IMR-90 (cell line): ENCODE data around the gene CMTM8. TPM values are rescaled to one million over a fixed set of nuclear protein-coding genes. Genes with fewer than 3 reads are reported as not detected.

Experiments
- ATAC-seq: fragments of 200-7000 bp; cut with Tn5 transposase; 2 replicates; pipeline ENCODE4 v1.9.1; 2020; ENCODE audit warnings: low read depth, mild to moderate bottlenecking, moderate library complexity
- BruUV-seq: library from RNA; stranded (reverse); fragments of 400-500 nt; replicated peaks from 2 replicates; lab custom pipeline; 2021; lab: Mats Ljungman, UMichigan
- CTCF ChIA-PET: fragments of 300-600 bp; formaldehyde crosslinking; extraction: SDS; loops from one replicate; lab custom pipeline; 2021; ENCODE audit warnings: antibody characterized with exemption; lab: Yijun Ruan, JAX
- POLR2A ChIA-PET: fragments of 300-600 bp; sonication (Branson Sonifier 250); formaldehyde crosslinking; loops from one replicate; lab custom pipeline; 2022; ENCODE audit warnings: antibody characterized with exemption; ENCODE audit not compliant: unreplicated experiment; lab: Charles Lee
- DNase-seq: peaks from one replicate; pipeline ENCODE4 v3.0.0; 2013
- H2AFZ ChIP-seq: replicated peaks from 2 replicates; pipeline ENCODE3; 2013; ENCODE audit warnings: low read length, mild to moderate bottlenecking; ENCODE audit not compliant: poor library complexity
- H2AK5ac ChIP-seq: 2 replicates; pipeline ENCODE4 v1.6.1; 2013; ENCODE audit warnings: low read depth, low read length, inconsistent platforms
- H2AK9ac ChIP-seq: replicated peaks from 2 replicates; pipeline ENCODE3; 2013; ENCODE audit warnings: mild to moderate bottlenecking, low read depth, low read length, moderate library complexity; ENCODE audit not compliant: poor library complexity
- H2BK120ac ChIP-seq: 2 replicates; pipeline ENCODE4 v1.6.1; 2013; ENCODE audit warnings: low read depth, low read length, inconsistent platforms
- H2BK15ac ChIP-seq: 3 replicates; pipeline ENCODE4 v1.6.1; 2013; ENCODE audit warnings: low read depth, low read length, inconsistent platforms
- H2BK20ac ChIP-seq: 2 replicates; pipeline ENCODE4 v1.6.1; 2013; ENCODE audit warnings: low read depth, mild to moderate bottlenecking, inconsistent platforms, low read length, moderate library complexity
- H2BK5ac ChIP-seq: 2 replicates; pipeline ENCODE4 v1.6.1; 2013; ENCODE audit warnings: mild to moderate bottlenecking, low read depth, low read length, inconsistent platforms; ENCODE audit not compliant: poor library complexity, severe bottlenecking
- H3K14ac ChIP-seq: replicated peaks from 2 replicates; pipeline ENCODE4 v1.6.1; 2013; ENCODE audit warnings: low read depth, low read length, inconsistent platforms
- H3K18ac ChIP-seq: 2 replicates; pipeline ENCODE4 v1.6.1; 2013; ENCODE audit warnings: low read depth, low read length, control low read depth
- H3K23ac ChIP-seq: 2 replicates; pipeline ENCODE4 v1.6.1; 2013; ENCODE audit warnings: low read depth, low read length, inconsistent platforms
- H3K27ac ChIP-seq: 2 replicates; pipeline ENCODE4 v1.5.1; 2013; ENCODE audit warnings: mild to moderate bottlenecking, control low read depth, low read length; ENCODE audit not compliant: insufficient read depth
- H3K27me3 ChIP-seq: 2 replicates; pipeline ENCODE4 v1.6.1; 2013; ENCODE audit warnings: low read length; ENCODE audit not compliant: control insufficient read depth, insufficient read depth
- H3K36me3 ChIP-seq: 2 replicates; pipeline ENCODE4 v1.6.1; 2013; ENCODE audit warnings: low read length, mixed read lengths; ENCODE audit not compliant: control insufficient read depth, insufficient read depth
- H3K4ac ChIP-seq: 2 replicates; pipeline ENCODE4 v1.6.1; 2013; ENCODE audit warnings: low read depth, low read length, inconsistent platforms
- H3K4me1 ChIP-seq: 2 replicates; pipeline ENCODE4 v1.6.1; 2013; ENCODE audit warnings: low read length, mixed read lengths; ENCODE audit not compliant: control insufficient read depth, insufficient read depth
- H3K4me2 ChIP-seq: 2 replicates; pipeline ENCODE4 v1.6.1; 2013; ENCODE audit warnings: low read depth, mild to moderate bottlenecking, control low read depth, low read length, moderate library complexity
- H3K4me3 ChIP-seq: 2 replicates; pipeline ENCODE4 v1.5.1; 2013; ENCODE audit warnings: low read depth, mild to moderate bottlenecking, control low read depth, low read length, moderate library complexity; ENCODE audit not compliant: insufficient read depth
- H3K56ac ChIP-seq: 2 replicates; pipeline ENCODE4 v1.6.1; 2013; ENCODE audit warnings: low read length, inconsistent platforms; ENCODE audit not compliant: insufficient read depth; ENCODE audit errors: extremely low read depth
- H3K79me1 ChIP-seq, 2 experiments: 2 replicates each; pipeline ENCODE4 v1.6.1; 2013; ENCODE audit warnings: low read length in 2 of 2, inconsistent platforms in 1 of 2, low read depth in 1 of 2
- H3K9ac ChIP-seq: 2 replicates; pipeline ENCODE4 v1.6.1; 2013; ENCODE audit warnings: low read depth, low read length, control low read depth
- H3K9me1 ChIP-seq: 2 replicates; pipeline ENCODE4 v1.6.1; 2013; ENCODE audit warnings: low read length, inconsistent platforms; ENCODE audit not compliant: insufficient read depth
- H3K9me3 ChIP-seq: 2 replicates; pipeline ENCODE4 v1.6.1; 2013; ENCODE audit warnings: low read length; ENCODE audit not compliant: control insufficient read depth, insufficient read depth
- H4K20me1 ChIP-seq: 2 replicates; pipeline ENCODE4 v1.6.1; 2013; ENCODE audit warnings: low read length, inconsistent platforms; ENCODE audit not compliant: insufficient read depth
- H4K5ac ChIP-seq: 2 replicates; pipeline ENCODE4 v1.6.1; 2013; ENCODE audit warnings: mild to moderate bottlenecking, low read depth, low read length, control low read depth
- H4K8ac ChIP-seq, 2 experiments: 2 replicates each; pipeline ENCODE4 v1.6.1; 2013; ENCODE audit warnings: low read depth in 2 of 2, low read length in 2 of 2, control low read depth in 1 of 2, inconsistent platforms in 1 of 2
- H4K91ac ChIP-seq: 2 replicates; pipeline ENCODE4 v1.6.1; 2013; ENCODE audit warnings: low read depth, low read length, inconsistent platforms; ENCODE audit not compliant: insufficient read depth
- BHLHE40 ChIP-seq: fragments of 150-350 bp; IDR thresholded peaks from 2 replicates; pipeline ENCODE4 v1.6.1; 2016; ENCODE audit warnings: mild to moderate bottlenecking, low read depth, low read length
- CEBPB ChIP-seq: IDR thresholded peaks from 2 replicates; pipeline ENCODE4 v1.6.1; 2012; ENCODE audit warnings: low read depth, low read length, improper control_type of control experiment
- CHD1 ChIP-seq: IDR thresholded peaks from 2 replicates; pipeline ENCODE4 v1.6.1; 2012; ENCODE audit warnings: low read depth, low read length, improper control_type of control experiment
- CTCF ChIP-seq: conservative IDR thresholded peaks from 2 replicates; pipeline ENCODE4 v1.5.1; 2012; ENCODE audit warnings: mild to moderate bottlenecking, low read depth, low read length, improper control_type of control experiment
- ELK1 ChIP-seq: fragments of 150-350 bp; IDR thresholded peaks from 2 replicates; pipeline ENCODE4 v1.6.1; 2016; ENCODE audit warnings: low read depth, mild to moderate bottlenecking, low read length, moderate library complexity, borderline replicate concordance
- FOS ChIP-seq: fragments of 150-350 bp; IDR thresholded peaks from 2 replicates; pipeline ENCODE4 v1.6.1; 2016; ENCODE audit warnings: low read depth, low read length
- MAFK ChIP-seq: IDR thresholded peaks from 2 replicates; pipeline ENCODE4 v1.6.1; 2012; ENCODE audit warnings: low read depth, low read length, improper control_type of control experiment
- MAZ ChIP-seq: IDR thresholded peaks from 2 replicates; pipeline ENCODE4 v1.6.1; 2012; ENCODE audit warnings: low read depth, mild to moderate bottlenecking, low read length, improper control_type of control experiment, moderate library complexity, borderline replicate concordance
- MXI1 ChIP-seq: IDR thresholded peaks from 2 replicates; pipeline ENCODE4 v1.6.1; 2012; ENCODE audit warnings: low read depth, mild to moderate bottlenecking, low read length, moderate library complexity, borderline replicate concordance
- NFE2L2 ChIP-seq: fragments of 150-350 bp; IDR thresholded peaks from 2 replicates; pipeline ENCODE4 v1.6.1; 2016; ENCODE audit warnings: low read depth, mild to moderate bottlenecking, low read length
- POLR2A ChIP-seq: IDR thresholded peaks from 2 replicates; pipeline ENCODE4 v1.6.1; 2012; ENCODE audit warnings: mild to moderate bottlenecking, low read depth, low read length
- RAD21 ChIP-seq: IDR thresholded peaks from 2 replicates; pipeline ENCODE4 v1.6.1; 2012; ENCODE audit warnings: low read length, improper control_type of control experiment
- RCOR1 ChIP-seq: IDR thresholded peaks from 2 replicates; pipeline ENCODE4 v1.6.1; 2012; ENCODE audit warnings: mild to moderate bottlenecking, low read length, improper control_type of control experiment; ENCODE audit not compliant: insufficient replicate concordance
- RFX5 ChIP-seq: IDR thresholded peaks from 2 replicates; pipeline ENCODE4 v1.8.0; 2012; ENCODE audit warnings: low read depth, mild to moderate bottlenecking, low read length, moderate library complexity
- SMC3 ChIP-seq: fragments of 150-350 bp; IDR thresholded peaks from 2 replicates; pipeline ENCODE4 v1.6.1; 2016; ENCODE audit warnings: low read depth, mild to moderate bottlenecking, antibody characterized with exemption, low read length, moderate library complexity
- USF2 ChIP-seq: fragments of 150-350 bp; IDR thresholded peaks from 2 replicates; pipeline ENCODE4 v1.6.1; 2017; ENCODE audit warnings: mild to moderate bottlenecking, antibody characterized with exemption, low read length, low read depth
- WGBS, 2 experiments: methylation state at CpG; one replicate each; pipeline versions ENCODE4 v1.1.5 to v1.1.7; 2013; ENCODE audit warnings: missing lambda C conversion rate in 2 of 2; ENCODE audit not compliant: insufficient read length in 1 of 2; ENCODE audit errors: extremely low coverage in 2 of 2; 5-methylcytosine and 5-hydroxymethylcytosine counted together
- dilution Hi-C: fragments of 300-500 bp; cut with HindIII; formaldehyde crosslinking; loops from one replicate; pipeline ENCODE4 v1.14.3; 2018; ENCODE audit warnings: low sequenced_read_pairs; ENCODE audit not compliant: unreplicated experiment
- in situ Hi-C: fragments of 300-500 bp; cut with MboI; formaldehyde crosslinking; loops from 3 replicates; pipeline ENCODE4 v1.14.3; 2019; ENCODE audit warnings: low sequenced_read_pairs, inconsistent platforms, mixed read lengths
- intact Hi-C: fragments of 100-400 bp; cut with micrococcal nuclease; formaldehyde crosslinking; loops from 2 replicates; pipeline ENCODE4 v1.10.0; 2022
- polyA plus RNA-seq, 3 experiments: library from polyadenylated mRNA; depleted of rRNA; stranded (reverse); fragments of >200 nt; gene quantifications; 2 replicates each; pipeline ENCODE4 v1.2.3, GENCODE V29; 2012; ENCODE audit warnings: low replicate concordance in 1 of 3
- total RNA-seq: library from RNA; depleted of rRNA; stranded (reverse); fragments of >200 nt; gene quantifications from 2 replicates; pipeline ENCODE4 v1.2.3, GENCODE V29; 2012

Gene CMTM8
- total and polyA plus RNA-seq, 2 of the 4 experiments (the other 2 are of a cell fraction), result 0.15 TPM; not detected in 1

GRCh38 chr3:32373276-32373675 is 134.8 kb downstream of the CMTM8 start:
- Histone ChIP-seq H2BK20ac (no peak overlapping the region), H3K18ac (no peak overlapping the region), H2BK120ac (no peak overlapping the region), H2BK5ac (no peak overlapping the region), H2AK9ac (no peak overlapping the region), H3K23ac (no peak overlapping the region), H2AFZ (no peak overlapping the region), H4K20me1 (no peaks in the 10 kb centered on the region), H3K27me3 (peaks cover 3% of the 10 kb centered on the region), H3K27ac (no peak overlapping the region), H3K4ac (no peak overlapping the region), H3K4me3 (no peak overlapping the region), H4K91ac (no peak overlapping the region), H3K36me3 (no peaks in the 10 kb centered on the region), H4K8ac (no peak overlapping the region), H3K9me3 (no peaks in the 10 kb centered on the region), H3K9me1 (no peaks in the 10 kb centered on the region), H2AK5ac (no peak overlapping the region), H3K9ac (no peak overlapping the region), H2BK15ac (no peak overlapping the region), H3K14ac (no peak overlapping the region), H4K5ac (no peak overlapping the region), H3K4me1 (no peaks in the 10 kb centered on the region; the same call in 1 of the 2 replicates), H3K4me2 (no peak overlapping the region), H3K79me1 (no peaks in the 10 kb centered on the region), H3K56ac (no peak overlapping the region)
- ATAC-seq (no peak), DNase-seq (no peak)
- TF ChIP-seq CTCF (no peak), NFE2L2 (no peak), POLR2A (no peak), MAZ (no peak), ELK1 (no peak), RAD21 (no peak), SMC3 (no peak), MXI1 (no peak), USF2 (no peak), CEBPB (no peak), CHD1 (no peak), RFX5 (no peak), FOS (no peak), MAFK (no peak), RCOR1 (no peak), BHLHE40 (no peak)
- dilution Hi-C loops (no loop called here), in situ Hi-C loops (no loop called here), intact Hi-C loops (no loop called here)
- POLR2A ChIA-PET, result no interaction called here
- no TSS peak for BruUV-seq
- CTCF ChIA-PET, result interaction anchor here (2.0 kb wide), 1 partner anchor 95 kb away, joined by 13 read pairs; no protein-coding TSS in a partner anchor
- WGBS, 2 experiments, result no CpG with 5 or more reads among the region's 5 CpGs
